Measurements from ENCODE around the gene ELL2. TPM values are rescaled to one million over a fixed set of nuclear protein-coding genes. Genes with fewer than 3 reads are reported as not detected.

The ELL2 gene
- total RNA-seq, 1 donor from 2014 or later, result 4.6 TPM

DNA sequence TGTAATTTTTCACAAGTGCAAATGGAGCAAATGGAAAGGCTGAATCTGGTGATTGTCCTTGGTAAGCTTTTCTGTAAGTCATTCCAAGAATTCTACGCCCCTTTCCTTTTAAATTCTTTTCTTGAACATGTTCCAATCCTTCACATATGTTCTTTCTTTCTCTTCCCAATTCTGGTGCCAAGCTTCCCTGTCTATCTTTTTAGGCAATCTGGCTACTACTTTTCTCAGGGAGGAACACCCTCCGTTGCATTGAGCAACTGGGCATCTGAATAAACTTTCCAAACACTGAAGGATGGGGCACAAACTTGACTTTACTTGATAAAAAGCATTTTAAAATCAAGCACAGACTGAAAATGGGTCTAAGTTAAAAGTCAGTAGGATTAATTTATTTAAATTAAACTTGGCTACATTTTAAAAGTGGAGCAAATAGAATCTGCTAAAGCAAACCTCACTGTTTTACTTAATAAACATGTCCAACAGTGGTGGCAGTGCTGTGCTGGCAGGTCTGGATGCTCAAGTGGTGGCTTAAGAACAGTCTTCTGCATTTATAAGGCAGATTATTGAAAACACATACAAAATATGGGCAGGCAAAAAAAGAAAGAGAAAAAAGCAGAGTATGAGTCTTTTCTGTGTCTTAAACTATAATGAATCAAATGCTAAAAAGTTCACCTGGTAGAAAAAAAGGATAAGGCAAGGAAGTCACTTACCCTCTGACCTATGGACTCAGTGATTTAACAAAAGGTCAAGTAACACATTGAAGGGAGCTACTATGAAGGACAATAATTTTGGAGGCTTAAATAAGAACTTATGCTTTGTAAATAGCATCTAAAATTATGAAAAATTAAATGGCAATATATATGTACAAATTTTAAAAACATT lies 5.4 kb downstream of the ELL2 start:
- Mint-ChIP-seq H3K36me3 (ENCODE audit: low read depth) (peaks cover 3% of the 10 kb centered on the region), H3K27ac (ENCODE audit: unreplicated experiment) (no peak overlapping the region), H3K4me3 (peak overlapping the region; percentile 14), H3K9me3 (peaks cover 7% of the 10 kb centered on the region), H3K27me3 (ENCODE audit: low read depth) (peaks cover 16% of the 10 kb centered on the region), H3K4me1 (peaks cover 40% of the 10 kb centered on the region)
- TF ChIP-seq, protein P1, sequence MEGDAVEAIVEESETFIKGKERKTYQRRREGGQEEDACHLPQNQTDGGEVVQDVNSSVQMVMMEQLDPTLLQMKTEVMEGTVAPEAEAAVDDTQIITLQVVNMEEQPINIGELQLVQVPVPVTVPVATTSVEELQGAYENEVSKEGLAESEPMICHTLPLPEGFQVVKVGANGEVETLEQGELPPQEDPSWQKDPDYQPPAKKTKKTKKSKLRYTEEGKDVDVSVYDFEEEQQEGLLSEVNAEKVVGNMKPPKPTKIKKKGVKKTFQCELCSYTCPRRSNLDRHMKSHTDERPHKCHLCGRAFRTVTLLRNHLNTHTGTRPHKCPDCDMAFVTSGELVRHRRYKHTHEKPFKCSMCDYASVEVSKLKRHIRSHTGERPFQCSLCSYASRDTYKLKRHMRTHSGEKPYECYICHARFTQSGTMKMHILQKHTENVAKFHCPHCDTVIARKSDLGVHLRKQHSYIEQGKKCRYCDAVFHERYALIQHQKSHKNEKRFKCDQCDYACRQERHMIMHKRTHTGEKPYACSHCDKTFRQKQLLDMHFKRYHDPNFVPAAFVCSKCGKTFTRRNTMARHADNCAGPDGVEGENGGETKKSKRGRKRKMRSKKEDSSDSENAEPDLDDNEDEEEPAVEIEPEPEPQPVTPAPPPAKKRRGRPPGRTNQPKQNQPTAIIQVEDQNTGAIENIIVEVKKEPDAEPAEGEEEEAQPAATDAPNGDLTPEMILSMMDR (conservative IDR thresholded peaks at IDR 0.05), result no peak
- DNase-seq (ENCODE audit: low read depth, low spot score), result no peak

DNA sequence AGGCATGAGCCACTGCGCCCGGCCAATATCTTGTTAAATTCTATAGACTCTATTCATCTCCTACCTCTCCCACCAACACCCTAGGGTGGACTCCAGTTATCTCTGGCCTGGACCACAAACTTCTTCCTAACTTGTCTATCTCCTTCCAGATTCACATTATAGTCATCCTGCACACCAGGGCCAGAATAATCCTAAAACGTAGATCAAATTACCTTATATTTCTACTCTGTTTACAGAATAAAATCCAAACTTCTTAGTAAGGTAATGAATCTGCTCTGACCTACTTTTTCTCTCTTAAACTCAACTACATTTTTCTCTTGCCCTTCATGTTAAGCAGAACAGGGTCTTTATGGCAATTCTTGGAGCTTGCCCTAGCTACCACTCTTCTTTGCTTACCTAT lies 6.9 kb downstream of the ELL2 start:
- Mint-ChIP-seq H3K4me3 (no peak overlapping the region), H3K27ac (ENCODE audit: unreplicated experiment) (no peak overlapping the region), H3K27me3 (ENCODE audit: low read depth) (peaks cover 3% of the 10 kb centered on the region), H3K36me3 (ENCODE audit: low read depth) (peaks cover 3% of the 10 kb centered on the region), H3K4me1 (peaks cover 27% of the 10 kb centered on the region), H3K9me3 (peaks cover 7% of the 10 kb centered on the region)
- no peak for DNase-seq (ENCODE audit: low read depth, low spot score)
- TF ChIP-seq, protein P1 (conservative IDR thresholded peaks at IDR 0.05), result no peak

DNA sequence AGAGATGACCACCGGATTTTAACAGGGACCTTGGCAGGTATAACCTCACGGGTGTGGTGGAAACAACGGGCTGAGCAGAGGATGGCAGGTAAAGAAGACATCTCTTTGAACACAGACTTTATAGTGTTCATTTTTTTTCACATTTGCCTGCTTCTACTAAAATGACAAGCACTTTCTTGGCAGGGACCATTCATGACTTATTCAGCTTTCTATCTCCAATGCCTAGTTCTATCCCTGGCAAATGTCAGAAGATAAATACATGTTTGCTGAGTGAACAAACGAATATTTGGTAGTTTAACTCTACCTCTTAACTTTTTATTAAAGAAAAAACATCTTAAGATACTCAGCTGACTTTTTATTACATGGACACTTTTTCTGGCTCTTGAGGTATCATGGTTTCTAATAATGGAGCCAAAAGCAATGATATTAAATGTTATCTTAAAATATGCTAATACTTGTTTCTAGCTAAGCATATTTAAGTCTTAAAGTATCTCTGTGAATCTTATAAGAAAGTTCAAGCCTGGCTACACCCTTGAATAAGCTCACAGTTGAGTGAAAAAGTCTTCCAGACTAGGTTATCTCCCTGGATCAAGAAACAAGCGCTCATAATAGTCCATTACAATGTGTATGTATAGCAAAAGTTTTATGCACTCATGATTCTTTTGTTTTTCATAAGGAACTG lies 8.5 kb downstream of the ELL2 start:
- Mint-ChIP-seq H3K4me1 (peaks cover 12% of the 10 kb centered on the region), H3K27ac (ENCODE audit: unreplicated experiment) (no peak overlapping the region), H3K9me3 (peaks cover 7% of the 10 kb centered on the region), H3K27me3 (ENCODE audit: low read depth) (no peaks in the 10 kb centered on the region), H3K36me3 (ENCODE audit: low read depth) (peaks cover 3% of the 10 kb centered on the region), H3K4me3 (no peak overlapping the region)
- DNase-seq (ENCODE audit: low read depth, low spot score), result no peak
- TF ChIP-seq, protein P1 (conservative IDR thresholded peaks at IDR 0.05), result no peak

DNA sequence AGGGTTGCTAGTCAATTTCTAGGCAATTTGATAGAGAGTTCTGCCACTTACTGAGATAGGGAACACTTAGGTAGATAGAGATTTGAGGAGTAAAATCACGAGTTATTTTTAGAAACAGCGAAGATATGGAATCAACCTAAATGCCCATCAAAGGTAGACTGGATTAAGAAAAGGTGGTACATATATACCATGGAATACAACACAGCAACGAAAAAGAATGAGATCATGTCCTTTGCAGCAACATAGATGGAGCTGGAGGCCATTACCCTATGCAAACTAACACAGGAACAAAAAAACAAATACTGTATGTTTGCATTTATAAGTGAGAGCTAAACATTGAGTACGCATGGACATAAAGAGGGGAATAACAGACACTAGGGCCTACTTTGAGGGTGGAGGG lies 9.7 kb downstream of the ELL2 start:
- Mint-ChIP-seq H3K36me3 (ENCODE audit: low read depth) (peaks cover 3% of the 10 kb centered on the region), H3K27ac (ENCODE audit: unreplicated experiment) (no peak overlapping the region), H3K27me3 (ENCODE audit: low read depth) (no peaks in the 10 kb centered on the region)

DNA sequence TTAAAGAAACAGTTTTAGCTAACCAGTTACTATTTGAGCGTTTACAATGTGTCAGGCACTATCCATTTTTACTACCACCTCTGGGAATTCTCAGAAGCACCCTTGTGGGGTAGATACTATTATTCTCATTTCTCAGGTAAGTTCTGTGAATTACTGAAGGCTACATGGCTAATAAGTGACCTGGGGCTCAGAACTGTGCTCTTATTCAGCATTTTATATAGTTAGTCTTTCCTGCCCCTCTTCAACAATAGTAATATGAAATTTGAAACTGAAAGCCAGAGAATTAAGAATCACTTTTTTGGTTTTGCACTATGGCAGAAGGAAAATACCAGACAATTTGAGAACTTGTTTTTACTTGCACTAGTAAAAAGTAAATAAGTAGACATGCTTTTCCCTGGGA lies 11.8 kb downstream of the ELL2 start:
- no peaks in the 10 kb centered on the region for H3K4me1 Mint-ChIP-seq
- TF ChIP-seq, protein P1 (conservative IDR thresholded peaks at IDR 0.05), result no peak
- H3K9me3 Mint-ChIP-seq, result peaks cover 7% of the 10 kb centered on the region
- DNase-seq (ENCODE audit: low read depth, low spot score), result no peak
- H3K36me3 Mint-ChIP-seq (ENCODE audit: low read depth), result peaks cover 3% of the 10 kb centered on the region
- H3K27me3 Mint-ChIP-seq (ENCODE audit: low read depth), result no peaks in the 10 kb centered on the region
- H3K4me3 Mint-ChIP-seq, result no peak overlapping the region
- H3K27ac Mint-ChIP-seq (ENCODE audit: unreplicated experiment), result no peak overlapping the region

More for the DNA sequence above, 9.7 kb downstream of the ELL2 start:
- Mint-ChIP-seq H3K9me3 (peaks cover 7% of the 10 kb centered on the region), H3K4me3 (no peak overlapping the region), H3K4me1 (peaks cover 8% of the 10 kb centered on the region)
- no peak for DNase-seq (ENCODE audit: low read depth, low spot score)
- TF ChIP-seq, protein P1 (conservative IDR thresholded peaks at IDR 0.05), result no peak

All from neural crest cell (in vitro differentiated cells).